H9 (cell line): ENCODE results near the gene KRT3. TPM values are rescaled to one million over a fixed set of nuclear protein-coding genes. Genes with fewer than 3 reads are reported as not detected.

Experiments
- DNase-seq: peaks from one replicate; pipeline ENCODE4 v3.0.0-alpha.2; 2017
- H2AFZ ChIP-seq: one replicate; pipeline ENCODE4 v1.6.1; 2013; ENCODE audit warnings: mild to moderate bottlenecking, low read length, control low read depth, moderate library complexity
- H2AK5ac ChIP-seq: 2 replicates; pipeline ENCODE4 v1.6.1; 2013; ENCODE audit warnings: low read length, control low read depth, mixed read lengths; ENCODE audit not compliant: insufficient read length
- H2BK120ac ChIP-seq: one replicate; pipeline ENCODE4 v1.6.1; 2013; ENCODE audit warnings: low read depth, mild to moderate bottlenecking, low read length, control low read depth, inconsistent platforms; ENCODE audit not compliant: poor library complexity, severe bottlenecking
- H2BK12ac ChIP-seq: 2 replicates; pipeline ENCODE4 v1.6.1; 2013; ENCODE audit warnings: low read length, control low read depth, mixed read lengths, low read depth; ENCODE audit not compliant: insufficient read length
- H2BK15ac ChIP-seq: 2 replicates; pipeline ENCODE4 v1.6.1; 2013; ENCODE audit warnings: low read depth, low read length, control low read depth
- H2BK20ac ChIP-seq: one replicate; pipeline ENCODE4 v1.6.1; 2013; ENCODE audit warnings: low read depth, mild to moderate bottlenecking, low read length, control low read depth, inconsistent platforms; ENCODE audit not compliant: poor library complexity, severe bottlenecking
- H2BK5ac ChIP-seq: 2 replicates; pipeline ENCODE4 v1.6.1; 2013; ENCODE audit warnings: low read length, control low read depth, mixed read lengths; ENCODE audit not compliant: insufficient read length
- H3K14ac ChIP-seq: 2 replicates; pipeline ENCODE4 v1.6.1; 2013; ENCODE audit warnings: low read length, control low read depth; ENCODE audit not compliant: insufficient read depth
- H3K18ac ChIP-seq: 2 replicates; pipeline ENCODE4 v1.6.1; 2013; ENCODE audit warnings: low read depth, mild to moderate bottlenecking, mixed read lengths, low read length, control low read depth; ENCODE audit not compliant: insufficient read length
- H3K23ac ChIP-seq: 2 replicates; pipeline ENCODE4 v1.6.1; 2013; ENCODE audit warnings: low read length, control low read depth, mixed read lengths, low read depth; ENCODE audit not compliant: insufficient read length
- H3K23me2 ChIP-seq: 2 replicates; pipeline ENCODE4 v1.6.1; 2013; ENCODE audit warnings: low read depth, mild to moderate bottlenecking, mixed read lengths, low read length, control low read depth; ENCODE audit not compliant: insufficient read length, poor library complexity, severe bottlenecking
- H3K27ac ChIP-seq: 2 replicates; pipeline ENCODE4 v1.5.1; 2013; ENCODE audit warnings: low read length, control low read depth, mixed read lengths, low read depth; ENCODE audit not compliant: insufficient read length
- H3K27me3 ChIP-seq: 2 replicates; pipeline ENCODE4 v1.6.1; 2013; ENCODE audit warnings: low read length, control low read depth, inconsistent platforms; ENCODE audit not compliant: insufficient read depth
- H3K4ac ChIP-seq: 2 replicates; pipeline ENCODE4 v1.6.1; 2013; ENCODE audit warnings: low read depth, mild to moderate bottlenecking, control low read depth, inconsistent platforms, low read length, moderate library complexity
- H3K4me1 ChIP-seq: 2 replicates; pipeline ENCODE4 v1.6.1; 2013; ENCODE audit warnings: low read length, control low read depth, inconsistent platforms; ENCODE audit not compliant: insufficient read depth
- H3K4me2 ChIP-seq: 2 replicates; pipeline ENCODE4 v1.6.1; 2013; ENCODE audit warnings: low read length, control low read depth, mixed read lengths; ENCODE audit not compliant: insufficient read length, insufficient read depth
- H3K56ac ChIP-seq: 2 replicates; pipeline ENCODE4 v1.6.1; 2013; ENCODE audit warnings: low read depth, mild to moderate bottlenecking, mixed read lengths, low read length, control low read depth; ENCODE audit not compliant: insufficient read length
- H3K79me1 ChIP-seq: 2 replicates; pipeline ENCODE4 v1.6.1; 2013; ENCODE audit warnings: low read depth, mild to moderate bottlenecking, moderate library complexity, low read length, control low read depth, inconsistent platforms; ENCODE audit not compliant: insufficient read depth, poor library complexity, severe bottlenecking
- H3K79me2 ChIP-seq: 2 replicates; pipeline ENCODE4 v1.6.1; 2013; ENCODE audit warnings: low read length, control low read depth, inconsistent platforms; ENCODE audit not compliant: insufficient read depth
- H3K9ac ChIP-seq: 2 replicates; pipeline ENCODE4 v1.6.1; 2013; ENCODE audit warnings: low read length, control low read depth, mixed read lengths; ENCODE audit not compliant: insufficient read length; ENCODE audit errors: extremely low read depth
- H3K9me3 ChIP-seq: one replicate; pipeline ENCODE4 v1.6.1; 2013; ENCODE audit warnings: low read depth, low read length, inconsistent platforms; ENCODE audit not compliant: control insufficient read depth
- H3T11ph ChIP-seq: one replicate; pipeline ENCODE4 v1.6.1; 2013; ENCODE audit warnings: mild to moderate bottlenecking, low read length, control low read depth, inconsistent platforms
- H4K20me1 ChIP-seq: one replicate; pipeline ENCODE4 v1.6.1; 2013; ENCODE audit not compliant: control insufficient read depth, insufficient read length, insufficient read depth
- H4K5ac ChIP-seq: 2 replicates; pipeline ENCODE4 v1.6.1; 2013; ENCODE audit warnings: low read depth, mild to moderate bottlenecking, mixed read lengths, low read length, control low read depth; ENCODE audit not compliant: insufficient read length
- H4K8ac ChIP-seq: replicated peaks from 2 replicates; pipeline ENCODE4 v1.6.1; 2013; ENCODE audit warnings: low read length, control low read depth, mixed read lengths, low read depth; ENCODE audit not compliant: insufficient read length
- H4K91ac ChIP-seq: 2 replicates; pipeline ENCODE4 v1.6.1; 2013; ENCODE audit warnings: low read depth, mild to moderate bottlenecking, moderate library complexity, mixed read lengths, low read length, control low read depth; ENCODE audit not compliant: insufficient read length
- H3K27ac Mint-ChIP-seq, 3 experiments: 2 replicates in 2 of 3; 3 replicates in 1 of 3; pipeline ENCODE4 v1.8.0; 2020 to 2021; ENCODE audit warnings: mixed read lengths in 3 of 3, mild to moderate bottlenecking in 1 of 3, moderate library complexity in 1 of 3
- H3K27me3 Mint-ChIP-seq: 2 replicates; pipeline ENCODE4 v1.8.0; 2021; ENCODE audit warnings: low read depth, mild to moderate bottlenecking, moderate library complexity, mixed read lengths
- H3K36me3 Mint-ChIP-seq, 3 experiments: 2 replicates in 2 of 3; 3 replicates in 1 of 3; pipeline ENCODE4 v1.8.0; 2020 to 2021; ENCODE audit warnings: low read depth in 3 of 3, mixed read lengths in 3 of 3; ENCODE audit not compliant: insufficient read depth in 1 of 3
- H3K4me1 Mint-ChIP-seq, 2 experiments: 2 replicates each; pipeline ENCODE4 v1.8.0; 2020; ENCODE audit warnings: mixed read lengths in 2 of 2
- H3K4me3 Mint-ChIP-seq, 2 experiments: 2 replicates in 1 of 2; 3 replicates in 1 of 2; pipeline ENCODE4 v1.8.0; 2020 to 2021; ENCODE audit warnings: mild to moderate bottlenecking in 2 of 2, mixed read lengths in 2 of 2, moderate library complexity in 1 of 2
- H3K9me3 Mint-ChIP-seq, 2 experiments: 2 replicates in 1 of 2; 3 replicates in 1 of 2; pipeline ENCODE4 v1.8.0; 2020; ENCODE audit warnings: mild to moderate bottlenecking in 2 of 2, mixed read lengths in 2 of 2, moderate library complexity in 1 of 2
- CTCF ChIP-seq: fragments of 200-600 bp; sonication (generic); conservative IDR thresholded peaks from 3 replicates; pipeline ENCODE4 v1.8.0; 2021; ENCODE audit warnings: antibody characterized with exemption, mild to moderate bottlenecking
- WGBS: extraction: QIAGEN DNeasy Blood & Tissue Kit; methylation state at CpG from one replicate; pipeline ENCODE4 v1.1.7; 2013; ENCODE audit warnings: missing lambda C conversion rate, low lambda C conversion rate, mixed read lengths; ENCODE audit not compliant: insufficient read length; ENCODE audit errors: extremely low coverage; 5-methylcytosine and 5-hydroxymethylcytosine counted together
- long read RNA-seq: library from polyadenylated mRNA; unstranded; transcript quantifications from one replicate; pipeline ENCODE4 v2.0.0, GENCODE V29; 2020
- total RNA-seq: library from RNA; stranded (reverse); gene quantifications from 2 replicates; pipeline ENCODE4 v1.2.1, GENCODE V29; 2021

Gene KRT3
- not detected in 2 replicates for total RNA-seq
- long read RNA-seq = 0 reads

DNA sequence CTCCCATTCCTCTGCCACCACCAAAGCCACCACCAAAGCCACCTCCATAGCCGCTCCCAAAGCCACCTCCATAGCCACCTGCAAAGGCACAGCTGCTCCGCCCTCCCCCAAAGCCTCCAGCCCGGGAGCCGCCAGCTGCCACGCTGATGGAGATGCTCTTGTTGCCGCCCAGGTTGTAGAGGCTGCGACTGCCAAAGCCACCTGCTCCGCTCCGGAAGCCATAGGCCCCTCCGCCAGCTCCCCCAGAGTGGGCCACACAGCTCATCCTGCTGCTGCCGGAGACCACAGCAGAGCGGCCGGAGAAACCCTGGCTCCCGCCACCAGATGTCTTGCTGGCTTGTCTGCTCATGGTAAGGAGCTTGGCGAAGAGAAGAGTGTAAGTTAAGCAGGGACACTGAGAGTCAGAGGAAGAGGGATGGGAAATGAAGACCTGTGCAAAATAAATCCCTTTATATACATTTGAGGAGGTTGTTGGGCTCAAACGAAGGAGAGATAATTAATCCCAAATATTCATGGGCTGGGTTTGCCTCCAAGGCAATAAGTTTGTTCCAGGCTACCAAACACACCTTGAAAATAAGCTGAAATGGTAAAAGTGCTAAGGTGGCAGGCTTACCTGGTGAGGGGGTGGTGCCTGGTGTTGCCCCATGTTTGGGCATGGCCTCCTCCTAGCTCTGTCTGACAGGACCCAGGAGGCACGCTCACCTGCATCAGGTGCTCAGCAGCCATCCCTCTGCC, at the start of gene KRT3:
Gene KRT3 (minus strand): TSS at position 424 of the 735 bp plus-strand sequence. CDS start 75 bp downstream, at position 349.
- no peak within 1 kb of the TSS for H2AFZ ChIP-seq
- peaks cover 3% of the 10 kb centered on the region for H4K20me1 ChIP-seq
- H3K27me3 Mint-ChIP-seq = peaks cover 2% of the 10 kb centered on the region
- H3K36me3 Mint-ChIP-seq = no peaks in the 10 kb centered on the region
- H2AK5ac ChIP-seq = no peak within 1 kb of the TSS
- TF ChIP-seq CTCF = no peak
- H3K4me3 Mint-ChIP-seq = no peak within 1 kb of the TSS
- H4K5ac ChIP-seq = no peak within 1 kb of the TSS
- no peak within 1 kb of the TSS for H3K4ac ChIP-seq
- no peaks in the 10 kb centered on the region for H3K79me2 ChIP-seq
- H3K27ac Mint-ChIP-seq = no peak within 1 kb of the TSS
- peaks cover 12 to 21% of the 10 kb centered on the region in 2 experiments for H3K4me1 Mint-ChIP-seq
- H2BK20ac ChIP-seq = no peak within 1 kb of the TSS
- H3K14ac ChIP-seq = peak within 1 kb of the TSS; percentile 40; the same call in 1 of the 2 replicates
- no peak within 1 kb of the TSS for H3K23ac ChIP-seq
- DNase-seq = no peak
- H3K4me1 ChIP-seq = peaks cover 8% of the 10 kb centered on the region; the same call in 1 of the 2 replicates
- no peak within 1 kb of the TSS for H3K56ac ChIP-seq
- H3K9ac ChIP-seq = no peak within 1 kb of the TSS
- no peaks in the 10 kb centered on the region for H3K79me1 ChIP-seq
- H3K18ac ChIP-seq = no peak within 1 kb of the TSS
- H2BK5ac ChIP-seq = no peak within 1 kb of the TSS
- H3K4me2 ChIP-seq = no peak within 1 kb of the TSS
- H3K27me3 ChIP-seq = no peaks in the 10 kb centered on the region
- no peak within 1 kb of the TSS for H2BK120ac ChIP-seq
- H3T11ph ChIP-seq = no peak within 1 kb of the TSS
- H3K9me3 Mint-ChIP-seq = no peaks in the 10 kb centered on the region
- no peak within 1 kb of the TSS for H4K8ac ChIP-seq
- WGBS = no CpG with 5 or more reads among the region's 17 CpGs
- H3K23me2 ChIP-seq = no peaks in the 10 kb centered on the region
- no peak within 1 kb of the TSS for H2BK12ac ChIP-seq
- H2BK15ac ChIP-seq = no peak within 1 kb of the TSS
- H3K27ac ChIP-seq = no peak within 1 kb of the TSS
- H4K91ac ChIP-seq = no peak within 1 kb of the TSS
- H3K9me3 ChIP-seq = no peaks in the 10 kb centered on the region
